ENCODE measurements around the gene SH3BGRL3. TPM values are rescaled to one million over a fixed set of nuclear protein-coding genes. Genes with fewer than 3 reads are reported as not detected.
"Not testable (repeated sequence)": the region's sequence is repeated elsewhere in the genome, so short reads cannot be mapped to it uniquely, and the experiment has no call there.

The SH3BGRL3 gene
- total and polyA plus RNA-seq, 7 donors, result 32.9 to 575 (median 41.5) TPM

- peak within 1 kb of the TSS; percentile 51 to 76 (median 66) for H3K27ac ChIP-seq
Observed at GRCh38 chr1:26306290-26307229, 26.7 kb downstream of the SH3BGRL3 start, which contains the start of gene UBXN11. TSS of gene UBXN11 (minus strand) at chr1:26306636. CDS start at chr1:26302883, 3,753 bp downstream.

GRCh38 chr1:26307363-26307781, 27.5 kb downstream of the SH3BGRL3 start:
- 19 to 25% methylated on average over 6 of the region's 6 CpGs for WGBS, 2 donors
- intact Hi-C loops (cut with DNase I), result no loop called here
- no peaks in the 10 kb centered on the region for H3K36me3 ChIP-seq
- H3K4me1 ChIP-seq, result peaks cover 0 to 17% (median 11%) of the 10 kb centered on the region in 4 donors
- peak overlapping the region; percentile 51 to 76 (median 66) for H3K27ac ChIP-seq
- H3K4me3 ChIP-seq, result no peak overlapping the region
- no peaks in the 10 kb centered on the region for H3K27me3 ChIP-seq
- no peaks in the 10 kb centered on the region for H3K9me3 ChIP-seq
- TF ChIP-seq POLR2A (IDR thresholded peaks at IDR 0.05), result no peak
- no peak for TF ChIP-seq CTCF (IDR thresholded peaks at IDR 0.05)
- no peak for TF ChIP-seq POLR2AphosphoS5 (IDR thresholded peaks at IDR 0.05)
- no peak for TF ChIP-seq EP300 (IDR thresholded peaks at IDR 0.05)
- no peak for DNase-seq

More at GRCh38 chr1:26306290-26307229, 26.7 kb downstream of the SH3BGRL3 start, which contains the start of gene UBXN11:
- Histone ChIP-seq H3K36me3 (no peaks in the 10 kb centered on the region), H3K4me1 (peaks cover 0 to 17% (median 11%) of the 10 kb centered on the region in 4 donors), H3K4me3 (peak within 1 kb of the TSS; percentile 46 to 71 (median 58)), H3K27me3 (no peaks in the 10 kb centered on the region), H3K9me3 (no peaks in the 10 kb centered on the region)
- peak; percentile 96 for DNase-seq
- WGBS, 2 donors, result 1% methylated on average over 51 of the region's 51 CpGs
- TF ChIP-seq POLR2A (IDR thresholded peaks at IDR 0.05), result no peak
- TF ChIP-seq POLR2AphosphoS5 (IDR thresholded peaks at IDR 0.05), result peak in 2 of 4 donors; percentile 8 to 15
- TF ChIP-seq EP300 (IDR thresholded peaks at IDR 0.05), result no peak
- intact Hi-C loops (cut with DNase I), result no loop called here

GRCh38 chr1:26307966-26308899, 28.3 kb downstream of the SH3BGRL3 start:
- Histone ChIP-seq H3K27ac (peak overlapping the region in 1 of 4 donors; percentile 66), H3K4me1 (peaks cover 0 to 17% (median 11%) of the 10 kb centered on the region in 4 donors)

GRCh38 chr1:26314501-26314900, 34.6 kb downstream of the SH3BGRL3 start:
- 80 to 85% methylated on average over 5 of the region's 5 CpGs for WGBS, 2 donors
- Histone ChIP-seq H3K9me3 (no peaks in the 10 kb centered on the region), H3K36me3 (no peaks in the 10 kb centered on the region), H3K4me3 (no peak overlapping the region), H3K4me1 (no peaks in the 10 kb centered on the region), H3K27me3 (no peaks in the 10 kb centered on the region), H3K27ac (no peak overlapping the region)
- TF ChIP-seq POLR2A (IDR thresholded peaks at IDR 0.05) (no peak), POLR2AphosphoS5 (IDR thresholded peaks at IDR 0.05) (no peak), CTCF (IDR thresholded peaks at IDR 0.05) (no peak), EP300 (IDR thresholded peaks at IDR 0.05) (no peak)
- intact Hi-C loops (cut with DNase I), result no loop called here
- DNase-seq, result no peak

More at GRCh38 chr1:26307966-26308899, 28.3 kb downstream of the SH3BGRL3 start:
- H3K9me3 ChIP-seq; DNase-seq; H3K27me3 ChIP-seq; intact Hi-C loops (cut with DNase I); H3K36me3 ChIP-seq; H3K4me3 ChIP-seq: not testable (repeated sequence)
- 79 to 84% methylated on average over 21 of the region's 21 CpGs for WGBS, 2 donors
